RWPE1 (cell line): ENCODE measurements around the gene MLXIP.

Source experiments
- CTCF ChIA-PET: fragments of 350-600 bp; sonication (Branson Sonifier 250); formaldehyde crosslinking; extraction: SDS; loops from one replicate; lab custom pipeline; 2021; lab: Yijun Ruan, JAX
- POLR2A ChIA-PET: fragments of 400-600 bp; formaldehyde crosslinking; extraction: SDS; loops from one replicate; lab custom pipeline; 2020; ENCODE audit warnings: antibody characterized with exemption; ENCODE audit not compliant: low non-redundant PET; lab: Yijun Ruan, JAX
- DNase-seq: peaks from one replicate; pipeline ENCODE4 v3.0.0; 2012; ENCODE audit warnings: low spot score
- H3K27ac ChIP-seq: fragments of 450-650 bp; 2 replicates; pipeline ENCODE4 v1.5.1; 2017
- TF ChIP-seq, protein P1 (sequence below): fragments of 450-650 bp; conservative IDR thresholded peaks from 2 replicates; pipeline ENCODE4 v1.5.1; 2017; ENCODE audit warnings: low read depth, mild to moderate bottlenecking

Gene MLXIP

DNA sequence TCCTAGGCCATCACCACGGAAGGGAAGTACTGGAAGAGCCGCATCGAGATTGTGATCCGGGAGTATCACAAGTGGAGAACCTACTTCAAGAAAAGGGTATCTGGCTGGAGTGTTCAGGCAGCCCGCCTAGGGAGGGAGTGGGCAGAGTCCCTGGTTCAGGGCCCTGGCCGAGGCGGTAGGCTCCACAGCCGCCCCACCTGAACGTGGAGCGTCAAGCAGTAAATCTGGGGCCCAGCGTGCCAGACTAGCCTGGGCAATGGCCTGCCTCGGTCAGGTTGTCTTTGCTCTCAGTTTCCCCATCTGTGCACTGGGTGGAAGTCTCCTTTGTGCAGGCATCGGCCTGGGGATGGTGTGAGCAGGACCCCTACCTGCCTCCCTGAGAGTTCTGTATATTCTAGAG, 50.6 kb downstream of the MLXIP start:
- TF ChIP-seq, protein P1, sequence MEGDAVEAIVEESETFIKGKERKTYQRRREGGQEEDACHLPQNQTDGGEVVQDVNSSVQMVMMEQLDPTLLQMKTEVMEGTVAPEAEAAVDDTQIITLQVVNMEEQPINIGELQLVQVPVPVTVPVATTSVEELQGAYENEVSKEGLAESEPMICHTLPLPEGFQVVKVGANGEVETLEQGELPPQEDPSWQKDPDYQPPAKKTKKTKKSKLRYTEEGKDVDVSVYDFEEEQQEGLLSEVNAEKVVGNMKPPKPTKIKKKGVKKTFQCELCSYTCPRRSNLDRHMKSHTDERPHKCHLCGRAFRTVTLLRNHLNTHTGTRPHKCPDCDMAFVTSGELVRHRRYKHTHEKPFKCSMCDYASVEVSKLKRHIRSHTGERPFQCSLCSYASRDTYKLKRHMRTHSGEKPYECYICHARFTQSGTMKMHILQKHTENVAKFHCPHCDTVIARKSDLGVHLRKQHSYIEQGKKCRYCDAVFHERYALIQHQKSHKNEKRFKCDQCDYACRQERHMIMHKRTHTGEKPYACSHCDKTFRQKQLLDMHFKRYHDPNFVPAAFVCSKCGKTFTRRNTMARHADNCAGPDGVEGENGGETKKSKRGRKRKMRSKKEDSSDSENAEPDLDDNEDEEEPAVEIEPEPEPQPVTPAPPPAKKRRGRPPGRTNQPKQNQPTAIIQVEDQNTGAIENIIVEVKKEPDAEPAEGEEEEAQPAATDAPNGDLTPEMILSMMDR = no peak
- ChIA-PET POLR2A (no interaction called here), CTCF (interaction anchor here (0.6 to 2.3 kb wide), 2 partner anchors 62 to 812 kb away, joined by 4 to 17 read pairs; no protein-coding TSS in a partner anchor)
- DNase-seq = no peak
- peak overlapping the region; percentile 80 for H3K27ac ChIP-seq

DNA sequence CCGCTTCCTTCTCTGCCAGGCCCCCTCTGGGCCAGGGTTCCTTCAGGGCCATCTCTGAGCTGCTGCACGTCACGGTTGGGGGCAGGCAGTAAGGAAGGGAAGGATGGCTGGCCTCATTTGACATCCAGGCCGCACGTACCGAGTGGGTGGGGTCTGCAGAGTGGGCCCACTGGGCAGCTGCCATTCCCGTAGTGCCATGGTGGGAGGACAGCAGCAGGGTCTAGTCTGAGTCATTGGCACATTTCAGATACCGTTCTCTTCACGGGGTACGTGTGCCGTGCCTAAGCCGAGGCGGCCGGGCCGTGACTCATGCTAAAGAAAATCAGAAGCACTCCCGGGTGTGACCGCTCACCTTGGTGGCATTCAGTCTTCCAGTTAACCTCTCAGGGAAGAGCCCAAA, 51.6 kb downstream of the MLXIP start:
- TF ChIP-seq, protein P1 = no peak
- ChIA-PET CTCF (interaction anchor here (0.6 to 2.3 kb wide), 6 partner anchors 14 to 1128 kb away, joined by 3 to 17 read pairs (median 4); no protein-coding TSS in a partner anchor), POLR2A (no interaction called here)
- H3K27ac ChIP-seq = peak overlapping the region; percentile 80
- peak; percentile 71 for DNase-seq

DNA sequence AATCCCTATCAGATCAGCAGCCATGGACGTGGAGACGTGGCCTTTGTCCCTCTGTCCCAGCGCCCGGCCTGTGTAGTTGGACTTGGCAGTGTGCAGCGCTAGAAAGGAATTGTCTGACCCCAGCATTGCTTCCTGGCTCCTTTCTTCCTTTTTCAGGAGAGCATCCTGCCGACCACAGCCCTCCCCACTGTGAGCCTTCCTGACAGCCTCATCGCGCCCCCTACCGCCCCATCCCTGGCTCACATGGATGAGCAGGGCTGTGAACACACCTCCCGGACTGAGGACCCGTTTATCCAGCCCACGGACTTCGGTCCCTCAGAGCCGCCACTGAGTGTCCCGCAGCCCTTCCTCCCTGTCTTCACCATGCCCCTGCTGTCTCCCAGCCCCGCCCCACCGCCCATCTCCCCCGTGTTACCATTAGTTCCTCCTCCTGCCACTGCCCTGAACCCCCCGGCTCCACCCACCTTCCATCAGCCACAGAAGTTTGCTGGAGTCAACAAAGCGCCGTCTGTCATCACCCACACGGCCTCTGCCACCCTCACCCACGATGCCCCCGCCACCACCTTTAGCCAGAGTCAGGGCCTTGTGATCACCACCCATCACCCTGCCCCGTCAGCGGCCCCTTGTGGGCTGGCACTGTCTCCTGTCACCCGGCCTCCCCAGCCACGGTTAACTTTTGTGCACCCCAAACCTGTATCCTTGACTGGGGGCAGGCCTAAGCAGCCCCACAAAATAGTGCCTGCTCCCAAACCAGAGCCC, 54.8 kb downstream of the MLXIP start:
- no peak overlapping the region for H3K27ac ChIP-seq
- CTCF ChIA-PET = no interaction called here

DNA sequence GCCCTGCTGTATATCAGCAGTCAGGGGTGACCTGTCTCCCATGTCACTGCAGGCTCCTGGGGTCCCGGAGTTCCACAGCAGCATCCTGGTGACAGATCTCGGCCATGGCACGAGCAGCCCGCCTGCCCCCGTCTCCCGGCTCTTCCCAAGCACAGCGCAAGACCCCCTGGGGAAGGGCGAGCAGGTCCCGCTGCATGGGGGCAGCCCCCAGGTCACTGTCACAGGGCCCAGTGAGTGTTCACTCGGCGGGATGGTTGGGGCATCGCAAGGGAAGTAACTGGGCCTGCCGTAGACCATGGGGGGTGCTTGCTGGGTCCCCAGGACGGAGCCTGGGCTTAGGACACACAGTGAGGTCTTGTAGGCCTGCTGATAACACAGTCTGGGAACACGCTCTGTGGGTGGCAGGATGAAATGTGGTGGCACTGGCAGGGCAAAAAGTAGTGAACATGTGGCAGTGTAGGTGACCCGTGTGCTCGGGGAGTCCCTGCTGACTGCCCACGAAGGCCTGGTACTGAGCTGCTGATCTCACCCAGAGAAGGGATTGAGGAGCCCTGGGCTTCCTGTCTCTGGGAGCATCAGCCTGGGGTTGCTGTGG, 57.0 kb downstream of the MLXIP start:
- H3K27ac ChIP-seq = peak overlapping the region; percentile 6; the same call in 1 of the 2 replicates
- CTCF ChIA-PET = no interaction called here
- POLR2A ChIA-PET = interaction anchor here (0.6 kb wide), 1 partner anchor 391 kb away, joined by 3 read pairs; the partner anchor contains the start of genes KNTC1 and RSRC2
- TF ChIP-seq, protein P1 = no peak
- DNase-seq = no peak

More for the DNA sequence above, 54.8 kb downstream of the MLXIP start:
- TF ChIP-seq, protein P1 = no peak
- POLR2A ChIA-PET = no interaction called here
- DNase-seq = no peak

DNA sequence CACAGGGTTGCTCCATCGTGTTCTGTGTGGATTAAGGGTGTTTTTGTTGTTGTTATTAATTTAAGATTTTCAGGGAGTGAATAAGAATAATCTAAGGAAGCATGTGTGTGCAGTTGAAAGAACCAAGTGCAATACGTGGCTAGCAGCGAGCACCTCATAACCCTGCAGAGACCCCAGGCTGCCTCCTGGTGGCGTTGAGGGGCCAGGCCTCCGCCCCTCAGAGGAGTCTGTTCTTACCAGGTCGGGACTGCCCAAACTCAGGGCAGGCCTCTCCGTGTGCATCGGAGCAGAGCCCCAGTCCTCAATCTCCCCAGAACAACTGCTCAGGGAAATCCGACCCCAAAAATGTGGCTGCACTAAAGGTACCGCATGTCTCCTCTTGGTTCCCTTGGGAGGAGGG, 58.7 kb downstream of the MLXIP start:
- H3K27ac ChIP-seq = peak overlapping the region; percentile 65
- ChIA-PET CTCF (no interaction called here), POLR2A (no interaction called here)
- no peak for DNase-seq
- TF ChIP-seq, protein P1 = no peak

DNA sequence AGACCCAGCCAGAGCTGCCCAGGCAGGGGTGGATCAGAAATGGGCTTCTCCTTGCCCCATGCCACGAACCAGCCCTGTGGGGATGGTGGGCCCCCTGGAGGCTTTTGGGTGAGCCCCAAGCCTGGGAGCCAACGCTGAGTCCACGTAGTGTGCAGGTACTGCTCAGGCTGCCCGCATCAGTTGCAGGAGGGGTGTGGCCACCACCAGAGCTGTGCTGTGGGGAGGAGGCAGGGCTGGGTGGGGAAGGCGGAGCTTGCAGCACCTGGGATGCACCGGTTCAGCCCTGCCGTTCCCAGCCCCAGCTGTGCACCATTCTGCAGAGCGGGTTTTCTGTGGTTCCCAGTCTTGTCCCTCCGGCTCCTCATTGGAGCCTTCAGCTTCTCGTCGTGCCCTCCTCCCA, 59.1 kb downstream of the MLXIP start:
- peak; percentile 76 for DNase-seq
- H3K27ac ChIP-seq = peak overlapping the region; percentile 65
- ChIA-PET POLR2A (no interaction called here), CTCF (no interaction called here)
- TF ChIP-seq, protein P1 = no peak
